Esophagus squamous epithelium (tissue), 4 donors: ENCODE results near the gene TRIM24.

Source experiments
- POLR2A ChIP-seq, 4 donors: fragments of 450-650 bp; IDR thresholded peaks; one replicate each; pipeline ENCODE4 v1.6.1; 2017; ENCODE audit warnings: antibody characterized with exemption in 4 of 4, mild to moderate bottlenecking in 4 of 4, moderate library complexity in 3 of 4
- TF ChIP-seq, protein P1 (sequence below), 6 experiments: fragments of 450-650 bp in 4 of 6; fragments of 200-600 bp in 2 of 6; sonication (generic) in 2 of 6; IDR thresholded peaks; one replicate each; pipeline ENCODE4 v1.5.1; 2016 to 2019; ENCODE audit warnings: antibody characterized with exemption in 6 of 6, mild to moderate bottlenecking in 4 of 6, moderate library complexity in 4 of 6

DNA sequence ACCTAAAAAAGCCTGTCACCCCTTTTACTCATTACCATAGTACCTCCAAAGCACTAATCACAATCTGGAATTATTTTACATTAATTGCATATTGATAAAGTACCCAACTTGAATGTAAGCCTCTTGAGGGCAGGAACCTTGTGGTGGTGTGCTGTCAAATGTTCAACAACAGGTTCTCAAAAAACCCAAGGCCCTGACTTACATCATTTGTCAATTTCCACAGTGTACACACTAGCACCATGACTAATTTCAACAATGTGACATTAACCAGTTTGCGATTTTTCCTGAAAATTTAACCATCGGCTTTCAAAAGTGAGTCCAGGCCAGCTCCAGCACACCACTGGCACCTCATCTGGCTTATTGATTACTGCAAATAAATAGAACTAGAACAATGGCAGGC, 153.6 kb downstream of the TRIM24 start:
- TF ChIP-seq, protein P1, sequence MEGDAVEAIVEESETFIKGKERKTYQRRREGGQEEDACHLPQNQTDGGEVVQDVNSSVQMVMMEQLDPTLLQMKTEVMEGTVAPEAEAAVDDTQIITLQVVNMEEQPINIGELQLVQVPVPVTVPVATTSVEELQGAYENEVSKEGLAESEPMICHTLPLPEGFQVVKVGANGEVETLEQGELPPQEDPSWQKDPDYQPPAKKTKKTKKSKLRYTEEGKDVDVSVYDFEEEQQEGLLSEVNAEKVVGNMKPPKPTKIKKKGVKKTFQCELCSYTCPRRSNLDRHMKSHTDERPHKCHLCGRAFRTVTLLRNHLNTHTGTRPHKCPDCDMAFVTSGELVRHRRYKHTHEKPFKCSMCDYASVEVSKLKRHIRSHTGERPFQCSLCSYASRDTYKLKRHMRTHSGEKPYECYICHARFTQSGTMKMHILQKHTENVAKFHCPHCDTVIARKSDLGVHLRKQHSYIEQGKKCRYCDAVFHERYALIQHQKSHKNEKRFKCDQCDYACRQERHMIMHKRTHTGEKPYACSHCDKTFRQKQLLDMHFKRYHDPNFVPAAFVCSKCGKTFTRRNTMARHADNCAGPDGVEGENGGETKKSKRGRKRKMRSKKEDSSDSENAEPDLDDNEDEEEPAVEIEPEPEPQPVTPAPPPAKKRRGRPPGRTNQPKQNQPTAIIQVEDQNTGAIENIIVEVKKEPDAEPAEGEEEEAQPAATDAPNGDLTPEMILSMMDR (IDR thresholded peaks at IDR 0.05), result no peak
- TF ChIP-seq POLR2A (IDR thresholded peaks at IDR 0.05), result no peak
